Retina (tissue), 1 donor: ENCODE measurements around the gene ADD3.
"Not testable (repeated sequence)": the region's sequence is repeated elsewhere in the genome, so short reads cannot be mapped to it uniquely, and the experiment has no call there.

Source experiments
- DNase-seq: peaks from one replicate; pipeline ENCODE4 v3.0.0-alpha.2; 2016

ADD3 gene

DNA sequence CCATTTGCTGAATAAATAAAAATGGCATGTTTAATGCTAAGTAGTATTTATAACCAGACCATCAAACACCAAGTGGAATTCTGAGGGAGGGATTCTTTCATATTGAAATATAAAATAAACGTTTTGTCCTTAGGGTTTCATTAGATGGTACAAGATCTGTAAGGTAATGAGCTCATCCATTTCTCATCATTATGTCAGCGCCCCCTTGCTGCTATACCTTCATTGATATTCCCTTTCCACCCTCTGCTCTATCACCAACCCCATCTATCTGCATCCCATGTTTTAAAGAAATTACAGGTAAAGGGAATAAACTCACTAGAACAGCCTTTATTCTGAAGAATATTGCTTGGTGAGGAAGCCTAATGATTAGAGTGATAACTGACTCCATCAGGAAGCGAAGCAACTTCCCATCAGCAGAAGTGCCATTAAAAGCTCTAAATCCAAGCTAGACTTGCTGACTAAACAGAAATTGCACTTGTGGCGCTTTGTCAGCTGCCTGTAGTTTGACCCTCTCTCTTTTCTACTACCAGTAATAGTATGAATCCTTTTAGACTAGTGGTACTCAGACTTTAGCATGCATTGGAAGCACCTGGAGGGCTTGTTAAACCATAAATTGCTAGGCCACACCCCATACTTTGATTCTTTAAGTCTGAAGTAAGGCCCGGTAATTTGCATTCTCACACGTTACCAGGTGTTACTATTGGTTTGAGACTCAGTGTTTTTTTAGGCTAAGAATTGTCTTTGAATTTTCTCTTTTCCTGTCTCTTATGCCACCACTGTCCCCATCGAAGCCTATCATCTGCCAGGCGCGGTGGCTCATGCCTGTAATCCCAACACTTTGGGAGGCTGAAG lies 27.5 kb downstream of the ADD3 start:
- DNase-seq = no peak

DNA sequence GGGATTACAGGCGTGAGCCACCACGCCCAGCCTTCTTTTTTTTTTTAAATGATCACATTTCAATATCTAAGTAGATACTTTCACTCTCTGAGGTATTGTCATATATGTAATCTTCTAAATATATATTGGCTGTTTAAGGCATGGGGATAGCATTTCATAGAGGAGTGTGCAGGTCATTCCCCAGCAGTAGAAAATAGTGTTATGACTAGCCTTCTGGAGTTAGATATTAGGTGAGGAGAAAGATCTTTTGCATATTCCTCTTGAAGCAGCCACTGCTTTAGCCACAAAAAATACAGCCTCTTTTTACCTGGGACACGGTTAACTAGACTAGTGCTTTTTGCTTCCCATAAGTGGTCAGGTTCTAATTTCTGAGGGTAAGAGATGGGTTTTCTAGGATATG lies 28.9 kb downstream of the ADD3 start:
- DNase-seq = no peak

GRCh38 chr10:110039254-110039653 lies 31.5 kb downstream of the ADD3 start:
- no peak for DNase-seq

GRCh38 chr10:110040108-110040507 lies 32.3 kb downstream of the ADD3 start:
- DNase-seq = no peak

DNA sequence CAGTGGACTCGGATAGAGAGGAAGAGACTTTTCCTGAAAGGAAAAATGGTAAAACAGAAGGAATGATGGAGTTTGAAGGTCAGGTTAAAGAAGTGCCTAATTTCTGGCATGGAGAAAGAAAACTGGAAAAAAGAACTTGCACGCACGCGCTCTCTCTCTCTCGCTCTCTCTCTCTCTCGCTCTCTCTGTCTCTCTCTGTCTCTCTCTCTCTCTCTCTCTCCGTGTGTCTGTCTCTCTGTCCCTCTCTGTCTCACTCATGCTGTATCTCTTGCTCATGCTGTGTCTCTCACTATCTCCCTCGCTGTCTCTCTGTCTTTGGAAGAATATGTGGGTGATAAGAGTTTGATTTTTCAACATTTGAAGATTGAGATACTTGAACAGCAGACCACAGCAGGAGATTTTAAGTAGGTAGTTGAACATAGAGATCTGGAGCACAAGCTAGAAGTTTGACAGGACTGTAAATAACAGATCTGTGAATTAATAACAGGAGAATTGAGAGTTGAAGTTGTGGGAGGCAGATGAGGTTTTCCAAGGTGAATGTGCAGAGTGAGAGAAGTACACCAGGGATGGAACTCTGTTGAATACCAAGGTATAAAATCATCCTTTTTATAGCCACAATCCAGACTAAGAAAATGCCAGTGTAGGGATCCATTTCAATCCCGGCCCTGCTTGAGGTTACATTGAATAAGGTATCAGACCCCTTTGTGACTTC lies 33.1 kb downstream of the ADD3 start:
- DNase-seq = no peak

GRCh38 chr10:110041479-110041829 lies 33.7 kb downstream of the ADD3 start:
- DNase-seq = no peak

GRCh38 chr10:110042181-110042580 lies 34.4 kb downstream of the ADD3 start:
- no peak for DNase-seq

GRCh38 chr10:110042891-110043290 lies 35.1 kb downstream of the ADD3 start:
- DNase-seq = no peak

DNA sequence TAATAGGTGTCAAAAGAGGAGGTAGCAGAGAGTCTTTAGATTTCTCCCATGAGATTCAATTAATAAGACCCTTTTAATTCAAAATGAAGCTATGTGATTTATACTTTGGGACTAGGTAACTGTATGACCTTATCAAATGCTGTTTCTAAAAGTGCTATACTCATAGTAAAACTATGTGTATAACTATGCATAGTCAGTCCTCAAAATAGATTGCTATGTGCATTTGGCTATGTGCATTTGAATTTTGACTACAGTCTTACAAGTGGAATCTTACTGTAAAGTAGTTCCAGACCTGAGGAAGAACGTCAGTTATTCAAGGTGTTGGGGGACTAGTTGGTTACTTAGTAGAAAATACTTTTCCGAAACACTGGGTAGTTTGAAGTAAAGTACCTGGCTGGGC lies 36.9 kb downstream of the ADD3 start:
- DNase-seq = no peak

- no peak for DNase-seq
These were observed 38.0 kb downstream of the ADD3 start for GRCh38 chr10:110045772-110046171.

DNA sequence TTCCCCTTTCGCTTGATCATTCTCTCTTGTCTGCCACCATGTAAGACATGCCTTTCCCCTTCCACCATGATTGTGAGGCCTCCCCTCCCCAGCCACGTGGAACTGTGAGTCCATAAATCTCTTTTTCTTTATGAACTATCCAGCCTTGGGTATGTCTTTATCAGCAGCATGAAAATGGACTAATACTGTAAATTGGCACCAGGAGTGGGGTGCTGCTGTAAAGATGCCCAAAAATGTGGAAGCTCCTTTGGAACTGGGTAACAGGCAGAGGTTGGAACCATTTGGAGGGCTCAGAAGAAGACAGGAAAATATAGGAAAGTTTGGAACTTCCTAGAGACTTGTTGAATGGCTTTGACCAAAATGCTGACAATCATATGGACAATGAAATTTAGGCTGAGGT lies 40.4 kb downstream of the ADD3 start:
- not testable (repeated sequence) for DNase-seq

- DNase-seq = no peak
These were observed 41.0 kb downstream of the ADD3 start for GRCh38 chr10:110048781-110049180.

- not testable (repeated sequence) for DNase-seq
These were observed 42.3 kb downstream of the ADD3 start for GRCh38 chr10:110049889-110050591.

- DNase-seq = no peak
These were observed 43.7 kb downstream of the ADD3 start for GRCh38 chr10:110051487-110051886.

DNA sequence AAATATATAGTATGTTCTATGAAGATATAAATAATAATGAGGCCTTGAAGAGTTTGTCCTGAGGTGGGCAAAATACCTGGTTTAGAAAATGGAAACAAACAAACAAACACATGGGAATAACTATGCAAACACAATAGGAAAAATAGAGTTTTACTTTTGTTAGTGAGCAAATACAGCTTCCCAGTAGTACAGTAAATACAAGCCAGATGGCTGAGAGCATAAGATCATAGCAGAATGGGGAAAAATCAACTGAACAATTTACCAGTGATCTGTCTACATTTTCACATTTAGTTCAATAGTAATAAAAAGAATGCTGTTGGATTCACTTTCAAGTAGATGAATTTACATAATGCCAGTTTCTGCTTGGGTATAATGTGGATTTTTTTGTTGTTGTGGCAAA lies 45.1 kb downstream of the ADD3 start:
- DNase-seq = no peak

- no peak for DNase-seq
These were observed 49.0 kb downstream of the ADD3 start for GRCh38 chr10:110056822-110057221.

DNA sequence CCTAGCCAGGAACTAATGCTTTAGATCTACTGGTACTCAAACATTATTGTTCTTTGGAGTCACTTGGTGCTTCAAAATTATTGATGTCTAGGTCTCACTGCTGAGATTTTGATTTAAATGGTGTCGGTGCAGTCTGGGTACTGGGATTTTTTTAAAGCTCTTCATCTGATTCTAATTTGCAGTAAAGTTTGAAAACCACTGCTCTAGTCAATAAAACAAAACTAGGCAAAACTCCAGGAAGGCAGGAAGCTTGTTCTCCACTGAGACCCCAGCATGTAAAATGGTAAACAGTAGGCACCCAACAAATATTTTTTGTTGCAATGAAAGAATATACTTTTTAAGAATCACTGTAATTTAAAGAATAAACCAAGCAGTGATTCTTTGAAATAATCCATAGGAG lies 49.7 kb downstream of the ADD3 start:
- no peak for DNase-seq

DNA sequence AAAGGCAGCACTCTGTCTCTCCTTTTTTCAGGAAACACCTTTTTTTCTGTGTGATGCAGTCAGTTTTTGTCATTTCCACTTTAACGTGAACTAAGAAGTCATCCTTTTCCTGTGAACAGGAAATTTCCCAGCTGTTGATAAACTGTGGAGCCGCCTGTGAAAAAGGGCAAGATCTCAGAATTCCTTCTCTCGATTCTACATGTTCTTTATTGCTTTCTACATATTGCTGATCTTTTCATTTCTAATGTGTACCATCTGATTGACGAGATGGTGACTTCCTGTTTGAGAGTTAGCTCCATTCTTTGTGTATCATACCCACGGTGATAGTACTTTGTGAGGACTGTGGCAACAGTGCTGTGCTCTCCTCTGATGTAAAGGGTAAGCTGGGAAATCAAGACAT lies 50.4 kb downstream of the ADD3 start:
- DNase-seq = no peak

DNA sequence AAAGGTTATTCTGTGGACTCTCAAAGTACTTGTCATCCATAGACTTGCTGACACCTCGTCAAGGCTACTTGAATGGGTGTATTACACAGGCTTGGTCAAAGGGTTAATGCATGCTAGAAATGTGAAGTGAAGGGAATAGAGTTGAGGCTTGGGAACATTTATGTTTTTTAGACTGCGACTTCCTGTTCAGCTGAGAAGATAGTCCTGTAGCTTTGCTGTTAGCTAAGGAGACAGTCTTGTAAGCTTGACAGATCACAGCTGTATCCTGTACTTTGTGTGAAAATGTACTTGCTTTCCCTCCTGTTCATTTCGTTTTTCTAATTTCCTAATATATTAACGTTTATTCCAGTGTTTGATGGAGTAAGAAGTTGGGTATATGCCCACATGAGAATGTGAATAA lies 52.1 kb downstream of the ADD3 start:
- DNase-seq = no peak

DNA sequence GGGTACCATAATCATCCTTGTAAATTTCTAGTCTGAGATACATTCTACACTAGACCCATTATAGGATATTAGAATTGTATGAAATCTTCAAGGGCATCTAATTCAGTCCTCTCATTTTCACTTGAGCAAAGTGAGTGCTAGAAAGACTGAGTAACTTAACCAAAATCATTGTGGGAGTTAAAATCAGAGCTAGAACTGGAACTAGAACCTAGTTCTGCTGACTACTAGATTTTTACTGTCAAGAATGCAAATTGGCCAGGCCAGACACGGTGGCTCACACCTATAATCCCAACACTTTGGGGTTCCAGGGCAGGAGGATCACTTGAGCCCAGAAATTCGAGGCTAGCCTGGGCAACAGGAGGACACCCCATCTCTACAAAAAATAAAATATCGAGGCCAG lies 53.9 kb downstream of the ADD3 start:
- DNase-seq = no peak

DNA sequence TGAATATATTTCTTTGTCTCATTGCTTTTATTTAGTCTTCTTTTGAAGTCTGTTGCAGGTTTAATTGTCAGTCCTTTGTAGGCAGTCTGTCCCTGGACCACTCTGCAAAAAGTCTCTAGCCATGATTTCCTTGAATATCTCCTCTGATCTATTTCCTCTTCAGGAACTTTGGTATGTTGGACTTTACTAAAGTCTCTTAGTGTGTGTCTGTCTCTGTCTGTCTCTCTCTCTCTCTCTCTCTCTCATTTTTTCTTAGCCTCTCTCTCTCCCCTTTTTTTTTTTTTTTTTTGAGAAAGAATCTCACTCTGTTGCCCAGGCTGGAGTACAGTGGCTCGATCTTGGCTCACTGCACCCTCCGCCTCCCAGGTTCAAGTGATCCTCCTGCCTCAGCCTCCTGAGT lies 57.5 kb downstream of the ADD3 start:
- DNase-seq = no peak

- DNase-seq = no peak
These were observed 60.4 kb downstream of the ADD3 start for GRCh38 chr10:110067960-110068770.

DNA sequence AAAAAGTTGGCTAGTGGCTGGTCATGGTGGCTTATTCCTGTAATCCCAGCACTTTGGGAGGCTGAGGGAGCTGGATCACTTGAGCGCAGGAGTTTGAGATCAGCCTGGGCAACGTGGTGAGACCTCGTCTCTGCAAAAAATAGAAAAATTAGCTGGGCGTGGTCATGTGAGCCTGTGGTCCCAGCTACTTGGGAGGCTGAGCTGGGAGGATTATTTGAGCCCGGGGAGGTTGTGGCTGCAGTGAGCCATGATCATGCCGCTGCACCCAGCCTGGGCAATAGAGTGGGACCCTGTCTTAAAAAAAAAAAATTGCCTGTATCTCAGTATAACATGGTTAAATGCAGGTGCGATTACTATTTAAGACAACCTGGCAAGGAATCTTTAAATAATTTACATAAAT lies 61.0 kb downstream of the ADD3 start:
- no peak for DNase-seq
